Gastroesophageal sphincter (tissue), 4 donors: Measurements from ENCODE around the gene MTERF2. TPM values are rescaled to one million over a fixed set of nuclear protein-coding genes. Genes with fewer than 3 reads are reported as not detected.
A peak's percentile ranks its signal among the peaks of the same experiment; 100 is the strongest.

ENCODE experiments used
- ATAC-seq: fragments of 150-250 bp; one replicate; pipeline ENCODE4 v1.9.1; 2016; ENCODE audit warnings: mild to moderate bottlenecking, moderate library complexity
- H3K27ac ChIP-seq, 4 donors: fragments of 200-600 bp; sonication (generic) in 3 of 4; 1 replicate in 3 of 4; 2 replicates in 1 of 4; pipeline ENCODE4 v1.5.1; 2016 to 2019
- H3K27me3 ChIP-seq: fragments of 200-600 bp; sonication (generic); one replicate; pipeline ENCODE4 v1.5.1; 2019
- H3K36me3 ChIP-seq, 2 donors: fragments of 200-600 bp; sonication (generic); one replicate each; pipeline ENCODE4 v1.5.1; 2019; ENCODE audit warnings: control low read depth in 1 of 2
- H3K4me1 ChIP-seq, 3 donors: fragments of 200-600 bp; sonication (generic); 1 replicate in 2 of 3; 2 replicates in 1 of 3; pipeline ENCODE4 v1.5.1; 2016 to 2019; ENCODE audit warnings: control low read depth in 2 of 3
- H3K4me3 ChIP-seq, 2 donors: fragments of 200-600 bp; sonication (generic); one replicate each; pipeline ENCODE4 v1.5.1; 2019; ENCODE audit warnings: mild to moderate bottlenecking in 1 of 2, moderate library complexity in 1 of 2
- H3K9me3 ChIP-seq, 3 donors: fragments of 200-600 bp; sonication (generic); one replicate each; pipeline ENCODE4 v1.5.1; 2017 to 2019; ENCODE audit warnings: control low read depth in 2 of 3
- CTCF ChIP-seq, 4 experiments: fragments of 200-600 bp in 2 of 4; fragments of 450-650 bp in 2 of 4; sonication (generic) in 1 of 4; IDR thresholded peaks; one replicate each; pipeline ENCODE4 v1.5.1; 2017 to 2019; ENCODE audit warnings: antibody characterized with exemption in 4 of 4, mild to moderate bottlenecking in 2 of 4, moderate library complexity in 2 of 4
- EP300 ChIP-seq: sonication (generic); formaldehyde crosslinking; IDR thresholded peaks from one replicate; pipeline ENCODE4 v1.6.1; 2017; ENCODE audit warnings: antibody characterized with exemption, mild to moderate bottlenecking
- POLR2A ChIP-seq, 2 donors: fragments of 450-650 bp; IDR thresholded peaks; one replicate each; pipeline ENCODE4 v1.6.1; 2017; ENCODE audit warnings: antibody characterized with exemption in 2 of 2, mild to moderate bottlenecking in 2 of 2, moderate library complexity in 1 of 2
- POLR2AphosphoS5 ChIP-seq: sonication (generic); formaldehyde crosslinking; IDR thresholded peaks from one replicate; pipeline ENCODE4 v1.6.1; 2017; ENCODE audit warnings: antibody characterized with exemption
- WGBS, 2 donors: methylation state at CpG; one replicate each; pipeline ENCODE4 v1.1.5; 2018; ENCODE audit warnings: low coverage in 1 of 2; 5-methylcytosine and 5-hydroxymethylcytosine counted together
- total RNA-seq, 4 donors: library from RNA; depleted of rRNA; stranded (reverse); fragments of >200 nt; gene quantifications; one replicate each; pipeline ENCODE4 v1.1.0, GENCODE V29; 2016

MTERF2 gene
- total RNA-seq, 4 donors from 2014 or later: 22.5 to 35.0 (median 29.4) TPM

GRCh38 chr12:106962286-106962685 lies 24.7 kb downstream of the MTERF2 start:
- no peaks in the 10 kb centered on the region for H3K27me3 ChIP-seq
- TF ChIP-seq EP300 (no peak), CTCF (IDR thresholded peaks at IDR 0.05) (no peak), POLR2AphosphoS5 (no peak), POLR2A (IDR thresholded peaks at IDR 0.05) (no peak)
- H3K4me3 ChIP-seq: no peak overlapping the region
- H3K27ac ChIP-seq: no peak overlapping the region
- H3K4me1 ChIP-seq: peaks cover 3 to 65% (median 7%) of the 10 kb centered on the region in 3 donors
- no peaks in the 10 kb centered on the region for H3K9me3 ChIP-seq
- 80% methylated on average over 1 to 3 of the region's 3 CpGs for WGBS, 2 donors
- peaks cover 0 to 18% of the 10 kb centered on the region in 2 donors for H3K36me3 ChIP-seq
- no peak for ATAC-seq

GRCh38 chr12:106960443-106960842 lies 26.5 kb downstream of the MTERF2 start:
- peaks cover 3 to 57% (median 7%) of the 10 kb centered on the region in 3 donors for H3K4me1 ChIP-seq

DNA sequence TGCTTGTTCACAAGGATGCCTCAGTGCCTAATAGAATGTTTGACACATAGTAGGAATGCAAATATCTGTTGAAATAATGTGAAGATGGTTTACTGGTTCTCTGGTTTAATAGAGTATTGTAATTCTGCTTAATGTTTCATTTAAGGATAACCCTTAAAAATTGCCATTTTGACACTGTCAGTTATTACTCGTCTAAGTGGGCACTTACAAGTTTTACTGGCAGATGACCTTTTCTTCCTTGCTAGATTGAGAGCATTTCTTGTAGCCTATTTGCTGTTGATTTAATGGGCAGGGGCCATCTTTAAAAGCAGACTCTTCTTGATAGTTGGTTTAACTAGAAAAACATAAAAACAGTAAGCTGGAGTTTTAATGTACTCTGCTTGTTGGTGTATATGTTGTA lies 29.4 kb downstream of the MTERF2 start:
- Histone ChIP-seq H3K9me3 (no peaks in the 10 kb centered on the region), H3K4me1 (peaks cover 3 to 53% (median 9%) of the 10 kb centered on the region in 3 donors), H3K27ac (peak overlapping the region in 1 of 4 donors; percentile 99), H3K36me3 (peaks cover 0 to 4% of the 10 kb centered on the region in 2 donors), H3K27me3 (no peaks in the 10 kb centered on the region), H3K4me3 (peak overlapping the region; percentile 82 to 90)
- 9 to 10% methylated on average over 1 of the region's 1 CpG for WGBS, 2 donors
- ATAC-seq: no peak
- no peak for TF ChIP-seq CTCF (IDR thresholded peaks at IDR 0.05)
- no peak for TF ChIP-seq POLR2A (IDR thresholded peaks at IDR 0.05)
- TF ChIP-seq POLR2AphosphoS5: no peak
- no peak for TF ChIP-seq EP300

More at GRCh38 chr12:106960443-106960842, 26.5 kb downstream of the MTERF2 start:
- Histone ChIP-seq H3K27ac (no peak overlapping the region), H3K36me3 (peaks cover 0 to 11% of the 10 kb centered on the region in 2 donors), H3K4me3 (no peak overlapping the region), H3K9me3 (no peaks in the 10 kb centered on the region), H3K27me3 (no peaks in the 10 kb centered on the region)
- no peak for ATAC-seq
- no peak for TF ChIP-seq POLR2AphosphoS5
- no peak for TF ChIP-seq CTCF (IDR thresholded peaks at IDR 0.05)
- TF ChIP-seq POLR2A (IDR thresholded peaks at IDR 0.05): no peak
- TF ChIP-seq EP300: no peak
- 78 to 94% methylated on average over 2 to 3 of the region's 3 CpGs for WGBS, 2 donors

DNA sequence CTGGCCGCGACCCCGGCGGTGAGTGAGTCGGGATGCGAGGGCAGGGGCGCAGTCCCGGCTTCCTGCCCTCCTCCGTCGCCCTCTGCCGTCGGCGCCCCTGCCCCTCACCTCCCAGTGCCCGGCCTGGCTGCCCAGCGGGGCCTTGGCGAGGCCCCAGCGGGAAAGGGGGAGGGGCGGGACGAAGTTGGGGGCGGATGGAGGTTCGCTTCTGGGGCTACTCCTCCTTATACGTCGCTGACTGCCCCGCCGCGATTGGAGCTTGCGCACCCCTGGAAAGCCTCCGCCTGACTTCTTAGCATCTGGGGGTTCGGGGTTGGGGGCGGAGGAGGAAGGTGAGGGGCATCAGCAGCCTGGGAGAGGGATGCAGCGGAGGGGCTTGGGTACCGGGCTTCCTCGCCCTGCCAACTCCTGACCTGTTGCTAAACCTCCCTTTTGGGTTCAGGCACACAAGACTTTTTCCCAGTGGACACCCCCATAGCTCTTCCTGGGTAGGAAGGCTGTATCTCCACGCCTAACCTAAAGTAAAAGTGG lies 30.8 kb downstream of the MTERF2 start:
- TF ChIP-seq EP300 (no peak), CTCF (IDR thresholded peaks at IDR 0.05) (peak in 3 of 4 experiments; percentile 26 to 43 (median 33))
- Histone ChIP-seq H3K27me3 (no peaks in the 10 kb centered on the region), H3K9me3 (no peaks in the 10 kb centered on the region), H3K36me3 (peaks cover 0 to 4% of the 10 kb centered on the region in 2 donors), H3K4me3 (peak overlapping the region; percentile 82 to 90), H3K27ac (peak overlapping the region; percentile 91 to 99 (median 98)), H3K4me1 (peaks cover 0 to 47% (median 9%) of the 10 kb centered on the region in 3 donors)
- ATAC-seq: peak; percentile 59
- 0% methylated on average over 6 of the region's 34 CpGs; no CpG with 5 or more reads in 1 of the 2 donors for WGBS, 2 donors

- Histone ChIP-seq H3K4me3 (peak within 1 kb of the TSS; percentile 82 to 90), H3K27ac (peak within 1 kb of the TSS; percentile 91 to 99 (median 98)), H3K4me1 (peaks cover 0 to 42% (median 9%) of the 10 kb centered on the region in 3 donors), H3K9me3 (no peaks in the 10 kb centered on the region), H3K27me3 (no peaks in the 10 kb centered on the region), H3K36me3 (peaks cover 0 to 2% of the 10 kb centered on the region in 2 donors)
- ATAC-seq: peak; percentile 96
- TF ChIP-seq POLR2A (IDR thresholded peaks at IDR 0.05): peak; percentile 95 to 97
- peak; percentile 82 for TF ChIP-seq POLR2AphosphoS5
- no peak for TF ChIP-seq EP300
- WGBS, 2 donors: 0% methylated on average over 1 to 2 of the region's 88 CpGs
These were observed 31.4 kb downstream of the MTERF2 start, which contains the start of gene TMEM263 for GRCh38 chr12:106955377-106956047. Gene TMEM263 (plus strand): TSS chr12:106955907. CDS start chr12:106967117, 11,210 bp downstream.
